IMR-90 (cell line): Measurements from ENCODE around the gene HSD3B2. TPM values are rescaled to one million over a fixed set of nuclear protein-coding genes. Genes with fewer than 3 reads are reported as not detected.

Source experiments
- ATAC-seq: fragments of 200-7000 bp; cut with Tn5 transposase; 2 replicates; pipeline ENCODE4 v1.9.1; 2020; ENCODE audit warnings: low read depth, mild to moderate bottlenecking, moderate library complexity
- BruUV-seq: library from RNA; stranded (reverse); fragments of 400-500 nt; replicated peaks from 2 replicates; lab custom pipeline; 2021; lab: Mats Ljungman, UMichigan
- CTCF ChIA-PET: fragments of 300-600 bp; formaldehyde crosslinking; extraction: SDS; loops from one replicate; lab custom pipeline; 2021; ENCODE audit warnings: antibody characterized with exemption; lab: Yijun Ruan, JAX
- POLR2A ChIA-PET: fragments of 300-600 bp; sonication (Branson Sonifier 250); formaldehyde crosslinking; loops from one replicate; lab custom pipeline; 2022; ENCODE audit warnings: antibody characterized with exemption; ENCODE audit not compliant: unreplicated experiment; lab: Charles Lee
- DNase-seq: peaks from one replicate; pipeline ENCODE4 v3.0.0; 2013
- H2AFZ ChIP-seq: replicated peaks from 2 replicates; pipeline ENCODE3; 2013; ENCODE audit warnings: low read length, mild to moderate bottlenecking; ENCODE audit not compliant: poor library complexity
- H2AK5ac ChIP-seq: 2 replicates; pipeline ENCODE4 v1.6.1; 2013; ENCODE audit warnings: low read depth, low read length, inconsistent platforms
- H2AK9ac ChIP-seq: replicated peaks from 2 replicates; pipeline ENCODE3; 2013; ENCODE audit warnings: mild to moderate bottlenecking, low read depth, low read length, moderate library complexity; ENCODE audit not compliant: poor library complexity
- H2BK120ac ChIP-seq: 2 replicates; pipeline ENCODE4 v1.6.1; 2013; ENCODE audit warnings: low read depth, low read length, inconsistent platforms
- H2BK15ac ChIP-seq: 3 replicates; pipeline ENCODE4 v1.6.1; 2013; ENCODE audit warnings: low read depth, low read length, inconsistent platforms
- H2BK20ac ChIP-seq: 2 replicates; pipeline ENCODE4 v1.6.1; 2013; ENCODE audit warnings: low read depth, mild to moderate bottlenecking, inconsistent platforms, low read length, moderate library complexity
- H2BK5ac ChIP-seq: 2 replicates; pipeline ENCODE4 v1.6.1; 2013; ENCODE audit warnings: mild to moderate bottlenecking, low read depth, low read length, inconsistent platforms; ENCODE audit not compliant: poor library complexity, severe bottlenecking
- H3K14ac ChIP-seq: replicated peaks from 2 replicates; pipeline ENCODE4 v1.6.1; 2013; ENCODE audit warnings: low read depth, low read length, inconsistent platforms
- H3K18ac ChIP-seq: 2 replicates; pipeline ENCODE4 v1.6.1; 2013; ENCODE audit warnings: low read depth, low read length, control low read depth
- H3K23ac ChIP-seq: 2 replicates; pipeline ENCODE4 v1.6.1; 2013; ENCODE audit warnings: low read depth, low read length, inconsistent platforms
- H3K27ac ChIP-seq: 2 replicates; pipeline ENCODE4 v1.5.1; 2013; ENCODE audit warnings: mild to moderate bottlenecking, control low read depth, low read length; ENCODE audit not compliant: insufficient read depth
- H3K27me3 ChIP-seq: 2 replicates; pipeline ENCODE4 v1.6.1; 2013; ENCODE audit warnings: low read length; ENCODE audit not compliant: control insufficient read depth, insufficient read depth
- H3K36me3 ChIP-seq: 2 replicates; pipeline ENCODE4 v1.6.1; 2013; ENCODE audit warnings: low read length, mixed read lengths; ENCODE audit not compliant: control insufficient read depth, insufficient read depth
- H3K4ac ChIP-seq: 2 replicates; pipeline ENCODE4 v1.6.1; 2013; ENCODE audit warnings: low read depth, low read length, inconsistent platforms
- H3K4me1 ChIP-seq: 2 replicates; pipeline ENCODE4 v1.6.1; 2013; ENCODE audit warnings: low read length, mixed read lengths; ENCODE audit not compliant: control insufficient read depth, insufficient read depth
- H3K4me2 ChIP-seq: 2 replicates; pipeline ENCODE4 v1.6.1; 2013; ENCODE audit warnings: low read depth, mild to moderate bottlenecking, control low read depth, low read length, moderate library complexity
- H3K4me3 ChIP-seq: 2 replicates; pipeline ENCODE4 v1.5.1; 2013; ENCODE audit warnings: low read depth, mild to moderate bottlenecking, control low read depth, low read length, moderate library complexity; ENCODE audit not compliant: insufficient read depth
- H3K56ac ChIP-seq: 2 replicates; pipeline ENCODE4 v1.6.1; 2013; ENCODE audit warnings: low read length, inconsistent platforms; ENCODE audit not compliant: insufficient read depth; ENCODE audit errors: extremely low read depth
- H3K79me1 ChIP-seq, 2 experiments: 2 replicates each; pipeline ENCODE4 v1.6.1; 2013; ENCODE audit warnings: low read length in 2 of 2, inconsistent platforms in 1 of 2, low read depth in 1 of 2
- H3K9ac ChIP-seq: 2 replicates; pipeline ENCODE4 v1.6.1; 2013; ENCODE audit warnings: low read depth, low read length, control low read depth
- H3K9me1 ChIP-seq: 2 replicates; pipeline ENCODE4 v1.6.1; 2013; ENCODE audit warnings: low read length, inconsistent platforms; ENCODE audit not compliant: insufficient read depth
- H3K9me3 ChIP-seq: 2 replicates; pipeline ENCODE4 v1.6.1; 2013; ENCODE audit warnings: low read length; ENCODE audit not compliant: control insufficient read depth, insufficient read depth
- H4K20me1 ChIP-seq: 2 replicates; pipeline ENCODE4 v1.6.1; 2013; ENCODE audit warnings: low read length, inconsistent platforms; ENCODE audit not compliant: insufficient read depth
- H4K5ac ChIP-seq: 2 replicates; pipeline ENCODE4 v1.6.1; 2013; ENCODE audit warnings: mild to moderate bottlenecking, low read depth, low read length, control low read depth
- H4K8ac ChIP-seq, 2 experiments: 2 replicates each; pipeline ENCODE4 v1.6.1; 2013; ENCODE audit warnings: low read depth in 2 of 2, low read length in 2 of 2, control low read depth in 1 of 2, inconsistent platforms in 1 of 2
- H4K91ac ChIP-seq: 2 replicates; pipeline ENCODE4 v1.6.1; 2013; ENCODE audit warnings: low read depth, low read length, inconsistent platforms; ENCODE audit not compliant: insufficient read depth
- CEBPB ChIP-seq: IDR thresholded peaks from 2 replicates; pipeline ENCODE4 v1.6.1; 2012; ENCODE audit warnings: low read depth, low read length, improper control_type of control experiment
- CHD1 ChIP-seq: IDR thresholded peaks from 2 replicates; pipeline ENCODE4 v1.6.1; 2012; ENCODE audit warnings: low read depth, low read length, improper control_type of control experiment
- FOS ChIP-seq: fragments of 150-350 bp; IDR thresholded peaks from 2 replicates; pipeline ENCODE4 v1.6.1; 2016; ENCODE audit warnings: low read depth, low read length
- MAFK ChIP-seq: IDR thresholded peaks from 2 replicates; pipeline ENCODE4 v1.6.1; 2012; ENCODE audit warnings: low read depth, low read length, improper control_type of control experiment
- MAZ ChIP-seq: IDR thresholded peaks from 2 replicates; pipeline ENCODE4 v1.6.1; 2012; ENCODE audit warnings: low read depth, mild to moderate bottlenecking, low read length, improper control_type of control experiment, moderate library complexity, borderline replicate concordance
- NFE2L2 ChIP-seq: fragments of 150-350 bp; IDR thresholded peaks from 2 replicates; pipeline ENCODE4 v1.6.1; 2016; ENCODE audit warnings: low read depth, mild to moderate bottlenecking, low read length
- POLR2A ChIP-seq: IDR thresholded peaks from 2 replicates; pipeline ENCODE4 v1.6.1; 2012; ENCODE audit warnings: mild to moderate bottlenecking, low read depth, low read length
- RAD21 ChIP-seq: IDR thresholded peaks from 2 replicates; pipeline ENCODE4 v1.6.1; 2012; ENCODE audit warnings: low read length, improper control_type of control experiment
- RCOR1 ChIP-seq: IDR thresholded peaks from 2 replicates; pipeline ENCODE4 v1.6.1; 2012; ENCODE audit warnings: mild to moderate bottlenecking, low read length, improper control_type of control experiment; ENCODE audit not compliant: insufficient replicate concordance
- RFX5 ChIP-seq: IDR thresholded peaks from 2 replicates; pipeline ENCODE4 v1.8.0; 2012; ENCODE audit warnings: low read depth, mild to moderate bottlenecking, low read length, moderate library complexity
- SMC3 ChIP-seq: fragments of 150-350 bp; IDR thresholded peaks from 2 replicates; pipeline ENCODE4 v1.6.1; 2016; ENCODE audit warnings: low read depth, mild to moderate bottlenecking, antibody characterized with exemption, low read length, moderate library complexity
- USF2 ChIP-seq: fragments of 150-350 bp; IDR thresholded peaks from 2 replicates; pipeline ENCODE4 v1.6.1; 2017; ENCODE audit warnings: mild to moderate bottlenecking, antibody characterized with exemption, low read length, low read depth
- WGBS, 2 experiments: methylation state at CpG; one replicate each; pipeline versions ENCODE4 v1.1.5 to v1.1.7; 2013; ENCODE audit warnings: missing lambda C conversion rate in 2 of 2; ENCODE audit not compliant: insufficient read length in 1 of 2; ENCODE audit errors: extremely low coverage in 2 of 2; 5-methylcytosine and 5-hydroxymethylcytosine counted together
- dilution Hi-C: fragments of 300-500 bp; cut with HindIII; formaldehyde crosslinking; loops from one replicate; pipeline ENCODE4 v1.14.3; 2018; ENCODE audit warnings: low sequenced_read_pairs; ENCODE audit not compliant: unreplicated experiment
- in situ Hi-C: fragments of 300-500 bp; cut with MboI; formaldehyde crosslinking; loops from 3 replicates; pipeline ENCODE4 v1.14.3; 2019; ENCODE audit warnings: low sequenced_read_pairs, inconsistent platforms, mixed read lengths
- intact Hi-C: fragments of 100-400 bp; cut with micrococcal nuclease; formaldehyde crosslinking; loops from 2 replicates; pipeline ENCODE4 v1.10.0; 2022
- polyA plus RNA-seq, 3 experiments: library from polyadenylated mRNA; depleted of rRNA; stranded (reverse); fragments of >200 nt; gene quantifications; 2 replicates each; pipeline ENCODE4 v1.2.3, GENCODE V29; 2012; ENCODE audit warnings: low replicate concordance in 1 of 3
- total RNA-seq: library from RNA; depleted of rRNA; stranded (reverse); fragments of >200 nt; gene quantifications from 2 replicates; pipeline ENCODE4 v1.2.3, GENCODE V29; 2012

HSD3B2 gene
- total and polyA plus RNA-seq, 2 of the 4 experiments (the other 2 are of a cell fraction), result not detected

GRCh38 chr1:119447344-119448126 lies 32.6 kb downstream of the HSD3B2 start:
- DNase-seq (no peak), ATAC-seq (no peak)
- Histone ChIP-seq H3K4me2 (no peak overlapping the region), H3K36me3 (no peaks in the 10 kb centered on the region), H4K5ac (no peak overlapping the region), H3K79me1 (no peaks in the 10 kb centered on the region), H2BK120ac (no peak overlapping the region), H3K27ac (no peak overlapping the region), H3K9ac (no peak overlapping the region), H2AK5ac (no peak overlapping the region), H4K91ac (no peak overlapping the region), H3K4me3 (no peak overlapping the region), H2BK15ac (no peak overlapping the region), H2AFZ (no peak overlapping the region), H3K4me1 (no peaks in the 10 kb centered on the region), H2BK5ac (no peak overlapping the region), H3K56ac (no peak overlapping the region), H3K14ac (no peak overlapping the region), H4K8ac (no peak overlapping the region), H2BK20ac (no peak overlapping the region), H2AK9ac (no peak overlapping the region), H3K4ac (no peak overlapping the region), H3K18ac (no peak overlapping the region), H3K9me1 (no peaks in the 10 kb centered on the region), H3K27me3 (no peaks in the 10 kb centered on the region; the same call in 1 of the 2 replicates), H3K9me3 (no peaks in the 10 kb centered on the region), H3K23ac (no peak overlapping the region), H4K20me1 (no peaks in the 10 kb centered on the region)
- in situ Hi-C loops, result no loop called here
- intact Hi-C loops, result no loop called here
- no CpG with 5 or more reads among the region's 3 CpGs for WGBS, 2 experiments
- ChIA-PET CTCF (no interaction called here), POLR2A (no interaction called here)
- BruUV-seq, result no TSS peak
- TF ChIP-seq USF2 (no peak), RAD21 (no peak), FOS (no peak), RCOR1 (no peak), RFX5 (no peak), NFE2L2 (no peak), CHD1 (no peak), MAFK (no peak), CEBPB (no peak), POLR2A (no peak), MAZ (no peak), SMC3 (no peak)
- dilution Hi-C loops, result no loop called here
